Measurements from ENCODE around the gene TOR1B. TPM values are rescaled to one million over a fixed set of nuclear protein-coding genes. Genes with fewer than 3 reads are reported as not detected.

TOR1B gene
- total and polyA plus RNA-seq, 2 donors (not counting 1 experiment from before 2014, with no cell fraction given): 13.3 to 17.4 TPM

GRCh38 chr9:129757045-129757444, 45.9 kb upstream of the TOR1B start:
- POLR2A ChIA-PET: no interaction called here
- peak overlapping the region; percentile 59 for H3K4me2 ChIP-seq (replicated peaks; ENCODE audit: low read depth, low read length, poor library complexity, severe bottlenecking)
- CTCF ChIA-PET: interaction anchor here (1.6 kb wide), 1 partner anchor 19 kb away, joined by 4 read pairs; no protein-coding TSS in a partner anchor
- DNase-seq (no peak), ATAC-seq (ENCODE audit: low read depth) (no peak)
- Mint-ChIP-seq H3K4me3 (no peak overlapping the region), H3K27me3 (peaks cover 31% of the 10 kb centered on the region), H3K4me1 (peaks cover 14% of the 10 kb centered on the region), H3K9me3 (ENCODE audit: insufficient read depth) (no peaks in the 10 kb centered on the region), H3K27ac (no peak overlapping the region)
- TF ChIP-seq CTCF (IDR thresholded peaks at IDR 0.05) (no peak), EZH2 (IDR thresholded peaks at IDR 0.05; ENCODE audit: borderline replicate concordance, insufficient read depth, low read depth, low read length, poor library complexity, severe bottlenecking) (no peak)
- no peak overlapping the region for H3K9ac ChIP-seq (ENCODE audit: low read length)
- WGBS (ENCODE audit: insufficient coverage): 3% methylated on average over 6 of the region's 9 CpGs
- peak overlapping the region; percentile 54 for H2AFZ ChIP-seq (ENCODE audit: insufficient read depth, low read depth, low read length, poor library complexity, severe bottlenecking)
- no peaks in the 10 kb centered on the region for H4K20me1 ChIP-seq (ENCODE audit: control insufficient read depth, insufficient read depth, low read length, poor library complexity, severe bottlenecking)
- intact Hi-C loops (cut with micrococcal nuclease): no loop called here
- no peaks in the 10 kb centered on the region for H3K36me3 ChIP-seq (replicated peaks in 1 of 2; ENCODE audit: control extremely low read depth in 1 of 2, control insufficient read depth in 1 of 2, extremely low read depth in 1 of 2, insufficient read depth in 2 of 2, low read length in 1 of 2)
- peaks cover 13% of the 10 kb centered on the region in 2 donors for H3K4me1 ChIP-seq (ENCODE audit: control insufficient read depth in 2 of 2, insufficient read depth in 2 of 2, low read length in 2 of 2)
- no peak overlapping the region for H3K4me3 ChIP-seq (ENCODE audit: control extremely low read depth in 1 of 5, extremely low read depth in 1 of 5, insufficient read depth in 1 of 5, low read depth in 2 of 5, low read length in 4 of 5)
- H3K9me3 ChIP-seq (ENCODE audit: control extremely low read depth in 1 of 3, control insufficient read depth in 2 of 3, insufficient read depth in 1 of 3, low read length in 2 of 3): no peaks in the 10 kb centered on the region
- no peaks in the 10 kb centered on the region for H3K79me2 ChIP-seq (ENCODE audit: control insufficient read depth, insufficient read depth, low read length)
- H3K27ac ChIP-seq (ENCODE audit: low read length in 2 of 2): no peak overlapping the region
- peaks cover 0 to 8% (median 3%) of the 10 kb centered on the region in 4 experiments for H3K27me3 ChIP-seq (replicated peaks in 1 of 4; ENCODE audit: control extremely low read depth in 1 of 4, control insufficient read depth in 3 of 4, insufficient read depth in 4 of 4, low read length in 3 of 4)

GRCh38 chr9:129759319-129759718, 43.7 kb upstream of the TOR1B start:
- Histone ChIP-seq H3K9me3 (ENCODE audit: control extremely low read depth in 1 of 3, control insufficient read depth in 2 of 3, insufficient read depth in 1 of 3, low read length in 2 of 3) (no peaks in the 10 kb centered on the region), H4K20me1 (ENCODE audit: control insufficient read depth, insufficient read depth, low read length, poor library complexity, severe bottlenecking) (no peaks in the 10 kb centered on the region), H3K36me3 (replicated peaks in 1 of 2; ENCODE audit: control extremely low read depth in 1 of 2, control insufficient read depth in 1 of 2, extremely low read depth in 1 of 2, insufficient read depth in 2 of 2, low read length in 1 of 2) (no peaks in the 10 kb centered on the region), H3K27me3 (replicated peaks in 1 of 4; ENCODE audit: control extremely low read depth in 1 of 4, control insufficient read depth in 3 of 4, insufficient read depth in 4 of 4, low read length in 3 of 4) (peaks cover 0 to 3% (median 0%) of the 10 kb centered on the region in 4 experiments), H2AFZ (ENCODE audit: insufficient read depth, low read depth, low read length, poor library complexity, severe bottlenecking) (no peak overlapping the region), H3K27ac (ENCODE audit: low read length in 2 of 2) (no peak overlapping the region), H3K9ac (ENCODE audit: low read length) (no peak overlapping the region), H3K4me1 (ENCODE audit: control insufficient read depth in 2 of 2, insufficient read depth in 2 of 2, low read length in 2 of 2) (peaks cover 7 to 8% of the 10 kb centered on the region in 2 donors), H3K4me2 (replicated peaks; ENCODE audit: low read depth, low read length, poor library complexity, severe bottlenecking) (no peak overlapping the region), H3K79me2 (ENCODE audit: control insufficient read depth, insufficient read depth, low read length) (no peaks in the 10 kb centered on the region), H3K4me3 (ENCODE audit: control extremely low read depth in 1 of 5, extremely low read depth in 1 of 5, insufficient read depth in 1 of 5, low read depth in 2 of 5, low read length in 4 of 5) (no peak overlapping the region)
- no peaks in the 10 kb centered on the region for H3K9me3 Mint-ChIP-seq (ENCODE audit: insufficient read depth)
- ATAC-seq (ENCODE audit: low read depth) (no peak), DNase-seq (no peak)
- POLR2A ChIA-PET: no interaction called here
- CTCF ChIA-PET: interaction anchor here (1.5 to 1.8 kb wide), 2 partner anchors 22 to 23 kb away, joined by 3 to 4 read pairs; no protein-coding TSS in a partner anchor
- TF ChIP-seq EZH2 (IDR thresholded peaks at IDR 0.05; ENCODE audit: borderline replicate concordance, insufficient read depth, low read depth, low read length, poor library complexity, severe bottlenecking) (no peak), CTCF (IDR thresholded peaks at IDR 0.05) (no peak)
- WGBS (ENCODE audit: insufficient coverage): 100% methylated on average over 3 of the region's 4 CpGs
- H3K27me3 Mint-ChIP-seq: peaks cover 15% of the 10 kb centered on the region
- no peak overlapping the region for H3K4me3 Mint-ChIP-seq
- no peak overlapping the region for H3K27ac Mint-ChIP-seq
- H3K4me1 Mint-ChIP-seq: peaks cover 11% of the 10 kb centered on the region
- intact Hi-C loops (cut with micrococcal nuclease): no loop called here
